A549 (cell line): ENCODE results near the gene CTU1. TPM values are rescaled to one million over a fixed set of nuclear protein-coding genes. Genes with fewer than 3 reads are reported as not detected.
A peak's percentile ranks its signal among the peaks of the same experiment; 100 is the strongest.

ENCODE experiments used
- ATAC-seq, 2 experiments: fragments of 200-7000 bp in 1 of 2; fragments of >200 bp in 1 of 2; cut with Nextera tagmentation in 1 of 2; cut with Tn5 transposase in 1 of 2; 3 replicates each; pipeline versions ENCODE4 v1.8.0 to v1.9.1; 2018 to 2020; ENCODE audit warnings: mild to moderate bottlenecking in 1 of 2, moderate library complexity in 1 of 2
- CTCF ChIA-PET: fragments of 300-600 bp; sonication (Branson Sonifier 250); formaldehyde crosslinking; extraction: SDS; loops from one replicate; lab custom pipeline; 2021; ENCODE audit warnings: antibody characterized with exemption, inconsistent platforms; lab: Yijun Ruan, JAX
- POLR2A ChIA-PET: fragments of 350-600 bp; formaldehyde crosslinking; extraction: SDS; loops from one replicate; lab custom pipeline; 2021; ENCODE audit warnings: antibody characterized with exemption, inconsistent platforms; lab: Yijun Ruan, JAX
- DNase-seq, 2 experiments: peaks; one replicate each; pipeline versions ENCODE4 v3.0.0 to v3.0.0-alpha.2; 2011 to 2016; ENCODE audit warnings: low read depth in 1 of 2, low spot score in 1 of 2
- FAIRE-seq: peaks from 2 replicates; lab custom pipeline; 2011; peaks lifted over from hg19 to GRCh38; lab: Jason Lieb, UNC
- H3K27ac ChIP-seq, 2 experiments: fragments of >200 bp; sonication (Bioruptor Twin); formaldehyde crosslinking; 3 replicates each; pipeline ENCODE4 v1.5.1; 2016 to 2017
- H3K4me1 ChIP-seq: fragments of >200 bp; sonication (Bioruptor Twin); formaldehyde crosslinking; 3 replicates; pipeline ENCODE4 v1.6.1; 2016
- H3K4me2 ChIP-seq: fragments of >200 bp; sonication (Bioruptor Twin); formaldehyde crosslinking; 3 replicates; pipeline ENCODE4 v1.6.1; 2016
- H3K4me3 ChIP-seq: fragments of >200 bp; sonication (Bioruptor Twin); formaldehyde crosslinking; 3 replicates; pipeline ENCODE4 v1.5.1; 2016
- H3K9me3 ChIP-seq: fragments of >200 bp; sonication (Bioruptor Twin); formaldehyde crosslinking; 3 replicates; pipeline ENCODE4 v1.6.1; 2016
- ATOH8 ChIP-seq: fragments of 250-450 bp; sonication (Bioruptor Pico); IDR thresholded peaks from 2 replicates; pipeline ENCODE4 v1.5.0; 2020; ENCODE audit warnings: low read depth, mild to moderate bottlenecking, moderate library complexity
- CBX2 ChIP-seq: fragments of 200-600 bp; sonication (generic); IDR thresholded peaks from 2 replicates; pipeline ENCODE4 v1.6.1; 2016; ENCODE audit warnings: low read depth, mild to moderate bottlenecking, borderline replicate concordance
- CBX8 ChIP-seq: fragments of 200-600 bp; sonication (generic); IDR thresholded peaks from 2 replicates; pipeline ENCODE4 v1.6.1; 2016
- CTCF ChIP-seq: fragments of >200 bp; sonication (Bioruptor Twin); formaldehyde crosslinking; IDR thresholded peaks from 3 replicates; pipeline ENCODE4 v1.5.1; 2016
- EHMT2 ChIP-seq: fragments of 200-600 bp; sonication (generic); IDR thresholded peaks from 2 replicates; pipeline ENCODE4 v1.6.1; 2016; ENCODE audit warnings: antibody characterized with exemption, low read depth, mild to moderate bottlenecking, moderate library complexity
- ELK1 ChIP-seq: fragments of 150-350 bp; IDR thresholded peaks from 2 replicates; pipeline ENCODE4 v1.6.1; 2014; ENCODE audit warnings: low read depth, mild to moderate bottlenecking, low read length
- FOSB ChIP-seq: fragments of 250-450 bp; sonication (Bioruptor Pico); IDR thresholded peaks from 2 replicates; pipeline ENCODE4 v1.5.0; 2020; ENCODE audit warnings: mild to moderate bottlenecking, moderate library complexity
- FOSL2 ChIP-seq, 2 experiments: fragments of 450-650 bp in 1 of 2; fragments of >200 bp in 1 of 2; sonication (Bioruptor Twin) in 1 of 2; formaldehyde crosslinking; IDR thresholded peaks; 2 replicates each; pipeline versions ENCODE4 v1.5.0 to v1.6.1; 2016 to 2020; ENCODE audit warnings: mild to moderate bottlenecking in 1 of 2, moderate library complexity in 1 of 2
- HDAC2 ChIP-seq: fragments of 200-600 bp; sonication (generic); IDR thresholded peaks from 2 replicates; pipeline ENCODE4 v1.6.1; 2016
- HEYL ChIP-seq: fragments of 250-450 bp; sonication (Bioruptor Pico); IDR thresholded peaks from 2 replicates; pipeline ENCODE4 v1.8.0; 2021; ENCODE audit warnings: mild to moderate bottlenecking, moderate library complexity
- HOXA7 ChIP-seq: fragments of 250-450 bp; sonication (Bioruptor Pico); IDR thresholded peaks from 2 replicates; pipeline ENCODE4 v1.5.0; 2020; ENCODE audit warnings: mild to moderate bottlenecking, moderate library complexity
- HOXB13 ChIP-seq: fragments of 250-450 bp; sonication (Bioruptor Pico); IDR thresholded peaks from 2 replicates; pipeline ENCODE4 v1.5.0; 2020; ENCODE audit warnings: low read depth, mild to moderate bottlenecking, moderate library complexity
- JUNB ChIP-seq: fragments of >200 bp; sonication (Bioruptor Twin); formaldehyde crosslinking; IDR thresholded peaks from 2 replicates; pipeline ENCODE4 v1.6.1; 2016
- KDM1A ChIP-seq: fragments of 200-600 bp; sonication (generic); IDR thresholded peaks from 2 replicates; pipeline ENCODE4 v1.6.1; 2016; ENCODE audit warnings: low read depth, mild to moderate bottlenecking
- MYC ChIP-seq: IDR thresholded peaks from 2 replicates; pipeline ENCODE4 v1.6.1; 2012; ENCODE audit warnings: mild to moderate bottlenecking, inconsistent platforms, low read length, improper control_type of control experiment, borderline replicate concordance
- NFE2L2 ChIP-seq: fragments of 150-350 bp; conservative IDR thresholded peaks from 2 replicates; pipeline ENCODE4 v1.6.1; 2014; ENCODE audit warnings: low read length
- NPAS2 ChIP-seq: fragments of 250-450 bp; sonication (Bioruptor Pico); IDR thresholded peaks from 2 replicates; pipeline ENCODE4 v1.8.0; 2022; ENCODE audit warnings: mild to moderate bottlenecking, moderate library complexity, borderline replicate concordance
- NR3C1 ChIP-seq: fragments of >200 bp; sonication (Bioruptor Twin); formaldehyde crosslinking; IDR thresholded peaks from 3 replicates; pipeline ENCODE4 v1.6.1; 2017
- POLR2AphosphoS2 ChIP-seq: conservative IDR thresholded peaks from 2 replicates; pipeline ENCODE4 v1.6.1; 2012; ENCODE audit warnings: low read length, improper control_type of control experiment, inconsistent platforms
- RAD21 ChIP-seq, 2 experiments: fragments of >200 bp in 1 of 2; sonication (Bioruptor Twin) in 1 of 2; formaldehyde crosslinking in 1 of 2; IDR thresholded peaks in 1 of 2; conservative IDR thresholded peaks in 1 of 2; 2 replicates in 1 of 2; 3 replicates in 1 of 2; pipeline ENCODE4 v1.6.1; 2012 to 2018; ENCODE audit warnings: inconsistent platforms in 1 of 2
- RARB ChIP-seq: fragments of 250-450 bp; sonication (Bioruptor Pico); IDR thresholded peaks from 2 replicates; pipeline ENCODE4 v1.8.0; 2021; ENCODE audit warnings: mild to moderate bottlenecking, moderate library complexity
- RCOR1 ChIP-seq: fragments of 150-350 bp; IDR thresholded peaks from 2 replicates; pipeline ENCODE4 v1.6.1; 2014; ENCODE audit warnings: antibody characterized with exemption, low read length, low read depth
- RFX5 ChIP-seq: fragments of 450-650 bp; IDR thresholded peaks from 2 replicates; pipeline ENCODE4 v1.7.1; 2014; ENCODE audit warnings: antibody characterized with exemption, mild to moderate bottlenecking, moderate library complexity
- RNF2 ChIP-seq: fragments of 200-600 bp; sonication (generic); IDR thresholded peaks from 2 replicates; pipeline ENCODE4 v1.6.1; 2016; ENCODE audit warnings: low read depth, mild to moderate bottlenecking, antibody characterized with exemption, moderate library complexity, borderline replicate concordance
- SMC3 ChIP-seq: fragments of >200 bp; sonication (Bioruptor Twin); formaldehyde crosslinking; IDR thresholded peaks from 3 replicates; pipeline ENCODE4 v1.6.1; 2018; ENCODE audit warnings: inconsistent platforms
- TFCP2L1 ChIP-seq: fragments of 250-450 bp; sonication (Bioruptor Pico); IDR thresholded peaks from 2 replicates; pipeline ENCODE4 v1.5.0; 2021; ENCODE audit warnings: mild to moderate bottlenecking
- TP53 ChIP-seq: fragments of 250-450 bp; sonication (Bioruptor Pico); IDR thresholded peaks from 2 replicates; pipeline ENCODE4 v1.5.0; 2021; ENCODE audit warnings: mild to moderate bottlenecking, moderate library complexity
- ZFP36 ChIP-seq: fragments of 450-650 bp; IDR thresholded peaks from 2 replicates; pipeline ENCODE4 v1.6.1; 2014; ENCODE audit warnings: borderline replicate concordance; ENCODE audit not compliant: partially characterized antibody
- ZNF302 ChIP-seq: fragments of 250-450 bp; sonication (Bioruptor Pico); IDR thresholded peaks from 2 replicates; pipeline ENCODE4 v1.9.0; 2021; ENCODE audit warnings: inconsistent platforms, mild to moderate bottlenecking, moderate library complexity
- ZSCAN20 ChIP-seq: fragments of 250-450 bp; sonication (Bioruptor Pico); IDR thresholded peaks from 2 replicates; pipeline ENCODE4 v1.8.0; 2022; ENCODE audit warnings: mild to moderate bottlenecking, moderate library complexity
- WGBS: methylation state at CpG from one replicate; pipeline ENCODE4 v1.1.6; 2017; ENCODE audit errors: missing lambda C conversion rate; 5-methylcytosine and 5-hydroxymethylcytosine counted together
- polyA plus RNA-seq, 4 experiments: library from polyadenylated mRNA; depleted of rRNA in 3 of 4; stranded (reverse); fragments of >200 nt; fragmentation: RNase III in 1 of 4; extraction: RNeasy Plus Mini Kit Qiagen cat#74134 plus additional on column Dnase treatment in 1 of 4; gene quantifications; 2 replicates in 3 of 4; 3 replicates in 1 of 4; pipeline ENCODE4 v1.2.3, GENCODE V29; 2011 to 2017

CTU1 gene
- polyA plus RNA-seq, 2 of the 4 experiments (the other 2 are of a cell fraction), result 4.5 to 7.4 TPM

- peak; percentile 73 to 75 for DNase-seq
- Histone ChIP-seq H3K4me2 (no peak overlapping the region), H3K4me1 (peaks cover 10% of the 10 kb centered on the region; the same call in 1 of the 3 replicates), H3K27ac (no peak overlapping the region), H3K4me3 (no peak overlapping the region), H3K9me3 (no peaks in the 10 kb centered on the region)
- TF ChIP-seq TFCP2L1 (no peak), KDM1A (no peak), RCOR1 (no peak), CBX2 (no peak), HEYL (CRISPR knock-in tag) (no peak), RARB (CRISPR knock-in tag) (no peak), RFX5 (no peak), RAD21 (conservative IDR thresholded peaks at IDR 0.05 in 1 of 2, IDR thresholded peaks at IDR 0.05 in 1 of 2) (peak; percentile 8 to 38; a peak in 2 of 5 replicates), NR3C1 (no peak), ZFP36 (no peak), FOSB (CRISPR knock-in tag) (no peak), FOSL2 (IDR thresholded peaks at IDR 0.05) (no peak), FOSL2 (CRISPR knock-in tag; IDR thresholded peaks at IDR 0.05) (no peak), POLR2AphosphoS2 (no peak), ZNF302 (CRISPR knock-in tag) (no peak), HOXA7 (CRISPR knock-in tag) (no peak), NPAS2 (no peak), HOXB13 (no peak), SMC3 (0 out of 3 replicates have a peak, but pooled peaks have one; percentile 23), HDAC2 (no peak), CTCF (peak; percentile 67), NFE2L2 (no peak), JUNB (no peak)
- no peak for FAIRE-seq
- ChIA-PET POLR2A (no interaction called here), CTCF (interaction anchor here (0.5 to 9.7 kb wide), 22 partner anchors 8 to 393 kb away, joined by 3 to 147 read pairs (median 3); partner anchors contain the start of genes KLK10, KLK13 and KLK4)
- WGBS, result 5% methylated on average over 8 of the region's 8 CpGs
- peak; percentile 73 to 87 for ATAC-seq
Measured at GRCh38 chr19:51097166-51097738, 11.0 kb downstream of the CTU1 start.

GRCh38 chr19:51096473-51097165 is 11.6 kb downstream of the CTU1 start:
- no peak overlapping the region for H3K27ac ChIP-seq
- DNase-seq (peak; percentile 31 to 60), FAIRE-seq (no peak), ATAC-seq (peak; percentile 28 to 60; a peak in 3 of 6 replicates)
- 87% methylated on average over 6 of the region's 6 CpGs for whole genome bisulfite sequencing
- H3K9me3 ChIP-seq, result no peaks in the 10 kb centered on the region
- H3K4me3 ChIP-seq, result no peak overlapping the region
- CTCF ChIA-PET, result interaction anchor here (0.5 to 9.7 kb wide), 25 partner anchors 8 to 393 kb away, joined by 3 to 147 read pairs (median 3); partner anchors contain the start of genes KLK10, KLK13 and KLK4
- POLR2A ChIA-PET, result interaction anchor here (0.8 kb wide), 1 partner anchor 75 kb away, joined by 3 read pairs; no protein-coding TSS in a partner anchor
- H3K4me2 ChIP-seq, result no peak overlapping the region
- peaks cover 10% of the 10 kb centered on the region; the same call in 1 of the 3 replicates for H3K4me1 ChIP-seq
- TF ChIP-seq CBX8 (no peak), EHMT2 (no peak), ZNF302 (CRISPR knock-in tag) (no peak), ATOH8 (no peak), MYC (no peak), ZFP36 (no peak), FOSL2 (IDR thresholded peaks at IDR 0.05) (no peak), FOSL2 (CRISPR knock-in tag; IDR thresholded peaks at IDR 0.05) (no peak), RAD21 (conservative IDR thresholded peaks at IDR 0.05 in 1 of 2, IDR thresholded peaks at IDR 0.05 in 1 of 2) (peak; percentile 43 to 54; a peak in 4 of 5 replicates), ELK1 (no peak), CBX2 (no peak), RNF2 (no peak), ZSCAN20 (CRISPR knock-in tag) (no peak), TP53 (CRISPR knock-in tag) (no peak), CTCF (peak; percentile 43)
